Thoracic aorta (tissue), 2 donors: ENCODE measurements around the gene PRR13. TPM values are rescaled to one million over a fixed set of nuclear protein-coding genes. Genes with fewer than 3 reads are reported as not detected.
"Not testable (repeated sequence)": the region's sequence is repeated elsewhere in the genome, so short reads cannot be mapped to it uniquely, and the experiment has no call there.

Experiments
- ATAC-seq: fragments of 150-250 bp; one replicate; pipeline ENCODE4 v1.8.0; 2017; ENCODE audit warnings: low read depth; ENCODE audit not compliant: insufficient number of reproducible peaks, low FRiP score
- DNase-seq: peaks from one replicate; pipeline ENCODE4 v3.0.0-alpha.2; 2020; ENCODE audit warnings: low spot score
- H3K27ac ChIP-seq, 2 donors: fragments of 200-600 bp; sonication (generic); 1 replicate in 1 of 2; 2 replicates in 1 of 2; pipeline ENCODE4 v1.5.1; 2016; ENCODE audit warnings: mild to moderate bottlenecking in 2 of 2, moderate library complexity in 2 of 2
- H3K27me3 ChIP-seq: fragments of 200-600 bp; sonication (generic); replicated peaks from 2 replicates; pipeline ENCODE4 v1.6.0; 2016; ENCODE audit warnings: mild to moderate bottlenecking; ENCODE audit not compliant: insufficient read depth
- H3K36me3 ChIP-seq: fragments of 200-600 bp; sonication (generic); one replicate; pipeline ENCODE4 v1.5.1; 2016
- H3K4me1 ChIP-seq, 2 donors: fragments of 200-600 bp; sonication (generic); 1 replicate in 1 of 2; 2 replicates in 1 of 2; pipeline versions ENCODE4 v1.5.1 to v1.6.0; 2016; ENCODE audit warnings: low read depth in 2 of 2, mild to moderate bottlenecking in 1 of 2; ENCODE audit not compliant: control insufficient read depth in 1 of 2
- H3K4me3 ChIP-seq: fragments of 200-600 bp; sonication (generic); 2 replicates; pipeline ENCODE4 v1.5.1; 2016; ENCODE audit warnings: mild to moderate bottlenecking
- H3K9me3 ChIP-seq: fragments of 200-600 bp; sonication (generic); 2 replicates; pipeline ENCODE4 v1.5.1; 2016
- CTCF ChIP-seq: fragments of 200-600 bp; sonication (generic); IDR thresholded peaks from one replicate; pipeline ENCODE4 v1.5.1; 2019; ENCODE audit warnings: antibody characterized with exemption
- total RNA-seq, 2 donors: library from RNA; depleted of rRNA; stranded (reverse); fragments of >200 nt; gene quantifications; one replicate each; pipeline versions ENCODE4 v1.1.0 to v1.2.3, GENCODE V29; 2016

PRR13 gene
- total RNA-seq, 2 donors from 2014 or later: 53.6 to 86.2 TPM

GRCh38 chr12:53480491-53481442 lies 39.2 kb downstream of the PRR13 start:
- Histone ChIP-seq H3K4me3 (no peak overlapping the region), H3K27ac (peak overlapping the region in 1 of 2 donors; percentile 23), H3K4me1 (peaks cover 0 to 12% of the 10 kb centered on the region in 2 donors), H3K36me3 (peaks cover 83% of the 10 kb centered on the region), H3K9me3 (no peaks in the 10 kb centered on the region), H3K27me3 (no peaks in the 10 kb centered on the region)
- ATAC-seq (no peak), DNase-seq (no peak)
- no peak for TF ChIP-seq CTCF

GRCh38 chr12:53481458-53481857 lies 39.9 kb downstream of the PRR13 start:
- not testable (repeated sequence) for H3K27me3 ChIP-seq, DNase-seq, H3K9me3 ChIP-seq, ATAC-seq, H3K4me3 ChIP-seq
- peaks cover 83% of the 10 kb centered on the region for H3K36me3 ChIP-seq
- H3K27ac ChIP-seq: peak overlapping the region in 1 of 2 donors; percentile 23
- H3K4me1 ChIP-seq: peaks cover 0 to 12% of the 10 kb centered on the region in 2 donors

- TF ChIP-seq CTCF: no peak
- H3K9me3 ChIP-seq: no peaks in the 10 kb centered on the region
- H3K27me3 ChIP-seq: no peaks in the 10 kb centered on the region
- no peak for DNase-seq
- H3K4me3 ChIP-seq: no peak overlapping the region
- H3K27ac ChIP-seq: peak overlapping the region; percentile 23 to 42
- peaks cover 0 to 12% of the 10 kb centered on the region in 2 donors for H3K4me1 ChIP-seq
- ATAC-seq: no peak
- peaks cover 78% of the 10 kb centered on the region for H3K36me3 ChIP-seq
These were observed 40.5 kb downstream of the PRR13 start for GRCh38 chr12:53481939-53482586.

- TF ChIP-seq CTCF: no peak
- Histone ChIP-seq H3K4me3 (no peak overlapping the region), H3K27me3 (no peaks in the 10 kb centered on the region), H3K4me1 (peaks cover 0 to 12% of the 10 kb centered on the region in 2 donors), H3K36me3 (peaks cover 75% of the 10 kb centered on the region), H3K27ac (peak overlapping the region in 1 of 2 donors; percentile 42), H3K9me3 (no peaks in the 10 kb centered on the region)
- DNase-seq (no peak), ATAC-seq (no peak)
These were observed 41.2 kb downstream of the PRR13 start for GRCh38 chr12:53482626-53483168.

- ATAC-seq: no peak
- Histone ChIP-seq H3K9me3 (no peaks in the 10 kb centered on the region), H3K27me3 (no peaks in the 10 kb centered on the region), H3K4me1 (peaks cover 0 to 4% of the 10 kb centered on the region in 2 donors), H3K36me3 (peaks cover 70% of the 10 kb centered on the region), H3K4me3 (no peak overlapping the region), H3K27ac (no peak overlapping the region)
- TF ChIP-seq CTCF: no peak
- DNase-seq: no peak
These were observed 41.9 kb downstream of the PRR13 start for GRCh38 chr12:53483225-53483978.
